Spleen (tissue), 7 donors: Measurements from ENCODE around the gene PPP1R3D.

ENCODE experiments used
- CTCF ChIP-seq, 11 experiments: fragments of 200-600 bp in 7 of 11; fragments of 450-650 bp in 4 of 11; sonication (generic) in 4 of 11; IDR thresholded peaks in 8 of 11; conservative IDR thresholded peaks in 3 of 11; 1 replicate in 7 of 11; 2 replicates in 4 of 11; pipeline versions ENCODE4 v1.4.0 to v1.8.0; 2016 to 2021; ENCODE audit warnings: antibody characterized with exemption in 11 of 11, inconsistent platforms in 4 of 11, mild to moderate bottlenecking in 1 of 11
- POLR2AphosphoS5 ChIP-seq, 3 donors: sonication (generic); formaldehyde crosslinking; IDR thresholded peaks; one replicate each; pipeline ENCODE4 v1.5.1; 2017; ENCODE audit warnings: antibody characterized with exemption in 3 of 3
- donor health status: DM: no; HTN: no; CAD: no; lungs with moderate emphysema.
- donor health status: DM: no; HTN: no; CAD: no.
- donor health status: DM: no; HTN: no; CAD: no.

GRCh38 chr20:59902470-59902869 lies 37.6 kb downstream of the PPP1R3D start:
- TF ChIP-seq POLR2AphosphoS5 (IDR thresholded peaks at IDR 0.05) (no peak), CTCF (IDR thresholded peaks at IDR 0.05 in 8 of 11, conservative IDR thresholded peaks at IDR 0.05 in 3 of 11) (no peak)
